Erythroblast (primary cell): ENCODE measurements around the gene CDK14.

Experiments
- GATA1 ChIP-seq: IDR thresholded peaks from 2 replicates; pipeline ENCODE4 v1.6.1; 2011; ENCODE audit warnings: low read depth, mild to moderate bottlenecking, control low read depth, low read length, moderate library complexity
- POLR2A ChIP-seq: IDR thresholded peaks from 2 replicates; pipeline ENCODE4 v1.6.1; 2011; ENCODE audit warnings: mild to moderate bottlenecking, low read length

GRCh38 chr7:91020636-91021385 lies 424.7 kb downstream of the CDK14 start:
- TF ChIP-seq POLR2A (no peak), GATA1 (no peak)
